ENCODE measurements around the gene TUBB6.

Gene TUBB6

DNA sequence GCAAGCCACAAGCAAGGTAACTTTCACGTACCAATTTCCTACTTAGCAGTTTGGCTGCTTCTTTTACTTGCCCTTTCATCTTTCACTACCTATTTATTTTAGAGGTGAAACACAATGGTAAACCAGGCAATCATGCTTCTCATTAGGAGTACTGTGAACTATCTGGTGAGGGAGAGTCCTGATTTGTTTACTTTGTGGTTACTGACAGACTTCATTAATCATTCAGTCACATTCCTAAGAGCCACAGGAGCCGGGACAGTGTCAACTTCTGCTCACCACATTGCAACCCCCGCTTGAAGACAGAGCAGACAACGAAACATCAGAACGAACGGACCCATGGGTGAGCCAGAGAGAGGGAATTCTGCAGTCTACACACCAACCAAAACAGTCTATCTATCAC lies 28.8 kb downstream of the TUBB6 start:
- no peak for DNase-seq (ENCODE audit: low read depth, low spot score)

- DNase-seq (ENCODE audit: low read depth, low spot score), result no peak
Measured at GRCh38 chr18:12338382-12338781, 30.3 kb downstream of the TUBB6 start.

DNA sequence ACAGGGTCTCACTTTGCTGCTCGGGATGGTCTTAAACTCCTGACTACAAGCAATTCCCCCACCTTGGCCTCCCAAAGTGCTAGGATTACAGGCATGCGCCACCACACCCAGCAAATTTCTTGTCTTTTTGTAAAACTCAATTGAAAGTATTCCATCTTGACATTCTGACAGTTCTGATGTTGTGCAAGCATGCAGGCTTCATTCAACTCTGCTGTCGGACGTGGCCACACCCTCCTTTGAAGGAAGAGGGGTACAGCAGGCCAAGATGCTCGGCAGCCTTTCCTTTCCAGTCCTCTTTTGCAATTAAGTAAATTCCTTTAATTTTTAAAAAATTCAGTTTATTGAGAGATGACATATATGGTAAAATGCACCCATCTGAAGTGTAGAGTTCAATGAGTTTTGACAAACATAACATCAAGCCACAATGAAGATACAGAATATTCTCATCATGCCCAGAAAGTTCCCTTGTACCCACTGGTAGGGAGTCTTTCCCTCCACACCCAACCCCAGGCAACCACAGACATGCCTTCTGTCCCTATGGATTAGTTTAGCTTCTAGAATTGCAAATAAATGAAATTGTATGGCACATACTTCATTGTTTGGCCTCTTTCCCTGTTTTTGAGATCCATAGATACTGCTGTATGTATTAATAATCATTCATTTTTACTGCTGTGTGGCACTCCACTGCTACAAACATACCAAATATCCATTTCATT lies 33.1 kb downstream of the TUBB6 start:
- DNase-seq (ENCODE audit: low read depth, low spot score), result no peak

DNA sequence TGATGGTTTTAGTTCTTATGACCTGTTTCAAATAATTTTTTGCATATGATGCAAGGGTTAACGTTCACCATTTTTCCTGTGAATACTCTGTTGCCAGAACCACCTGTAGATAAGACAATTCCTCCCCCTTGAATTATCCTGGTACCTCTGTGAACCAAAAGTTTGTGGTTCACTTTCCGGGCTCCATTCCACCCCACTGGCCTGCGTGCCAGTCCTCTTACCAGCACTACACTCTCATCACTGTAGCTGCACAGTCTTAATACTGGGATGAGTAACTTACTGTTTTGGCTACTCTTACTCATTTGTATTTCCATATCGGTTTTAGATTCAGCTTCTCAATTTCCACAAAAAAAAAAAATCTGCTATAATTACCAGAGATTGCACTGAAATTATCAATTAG lies 34.6 kb downstream of the TUBB6 start:
- DNase-seq (ENCODE audit: low read depth, low spot score), result no peak

- no peak for DNase-seq (ENCODE audit: low read depth, low spot score)
Measured at GRCh38 chr18:12345491-12346239, 37.6 kb downstream of the TUBB6 start.

GRCh38 chr18:12346240-12346565 lies 38.2 kb downstream of the TUBB6 start:
- no peak for DNase-seq (ENCODE audit: low read depth, low spot score)

GRCh38 chr18:12347895-12348294 lies 39.9 kb downstream of the TUBB6 start:
- no peak for DNase-seq (ENCODE audit: low read depth, low spot score)

DNA sequence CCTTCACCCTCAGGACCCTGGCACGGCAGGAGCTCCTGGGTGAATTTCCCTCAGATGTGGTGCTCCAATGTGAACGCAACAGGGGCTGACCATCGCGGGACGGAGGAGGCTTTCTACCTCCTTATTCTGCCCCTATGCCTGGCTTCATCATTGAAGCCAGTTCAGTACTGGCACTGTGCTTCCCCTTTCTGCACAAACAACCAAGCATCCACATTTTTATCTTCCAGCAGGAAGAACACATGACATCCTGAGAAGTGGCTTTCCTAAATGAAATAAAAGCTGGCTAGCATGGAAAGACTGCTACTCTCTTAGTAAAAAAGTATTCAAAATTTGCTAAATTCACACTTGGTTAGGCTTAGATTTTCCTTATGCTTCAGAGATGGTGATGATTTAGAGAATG lies 44.1 kb downstream of the TUBB6 start:
- no peak for DNase-seq (ENCODE audit: low read depth, low spot score)

DNA sequence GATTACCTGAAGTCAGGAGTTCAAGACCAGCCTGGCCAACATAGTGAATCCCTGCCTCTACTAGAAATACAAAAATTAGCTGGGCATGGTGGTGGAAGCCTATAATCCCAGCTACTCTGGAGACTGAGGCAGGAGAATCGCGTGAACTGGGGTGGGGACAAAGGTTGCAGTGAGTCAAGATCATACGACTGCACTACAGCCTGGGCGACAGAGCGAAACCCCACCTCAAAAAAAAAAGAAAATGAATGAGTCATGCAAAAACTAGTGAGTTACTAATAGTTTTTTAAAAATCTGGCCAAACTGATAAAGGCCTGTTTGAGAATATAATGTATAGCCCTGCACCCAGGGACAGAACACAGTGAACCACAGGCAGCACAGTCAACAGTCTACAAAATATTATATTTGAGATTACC lies 51.5 kb downstream of the TUBB6 start:
- DNase-seq (ENCODE audit: low read depth, low spot score), result no peak

DNA sequence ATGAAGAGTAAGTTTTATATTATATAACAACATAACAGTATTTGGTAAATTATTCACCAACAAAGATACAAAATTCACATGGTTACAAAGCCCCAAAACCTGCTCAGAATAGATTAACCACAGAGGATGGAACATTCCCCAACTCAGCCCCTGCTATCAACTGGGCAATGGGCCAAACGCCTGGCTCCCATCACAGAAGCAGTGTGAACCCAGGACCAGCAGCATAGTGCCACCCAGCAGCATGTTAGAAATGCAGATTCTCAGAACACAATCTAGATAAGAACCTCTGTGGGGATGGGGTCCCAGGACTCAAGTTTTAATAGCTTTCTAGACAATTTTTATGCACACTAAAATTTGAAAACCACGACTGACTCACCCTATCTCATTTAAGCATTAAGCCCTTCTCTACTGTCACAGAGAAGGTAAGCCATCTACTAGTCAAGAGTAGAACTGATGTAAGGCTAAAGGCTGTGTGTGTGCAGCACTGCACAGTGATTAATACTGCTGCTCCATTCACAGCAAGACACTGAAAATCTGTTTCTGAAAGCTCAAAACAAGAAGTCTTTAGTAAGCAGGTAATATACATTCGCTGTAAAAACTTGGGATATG lies 53.8 kb downstream of the TUBB6 start:
- no peak for DNase-seq (ENCODE audit: low read depth, low spot score)

GRCh38 chr18:12362473-12363174 lies 54.6 kb downstream of the TUBB6 start:
- DNase-seq (ENCODE audit: low read depth, low spot score), result no peak

DNA sequence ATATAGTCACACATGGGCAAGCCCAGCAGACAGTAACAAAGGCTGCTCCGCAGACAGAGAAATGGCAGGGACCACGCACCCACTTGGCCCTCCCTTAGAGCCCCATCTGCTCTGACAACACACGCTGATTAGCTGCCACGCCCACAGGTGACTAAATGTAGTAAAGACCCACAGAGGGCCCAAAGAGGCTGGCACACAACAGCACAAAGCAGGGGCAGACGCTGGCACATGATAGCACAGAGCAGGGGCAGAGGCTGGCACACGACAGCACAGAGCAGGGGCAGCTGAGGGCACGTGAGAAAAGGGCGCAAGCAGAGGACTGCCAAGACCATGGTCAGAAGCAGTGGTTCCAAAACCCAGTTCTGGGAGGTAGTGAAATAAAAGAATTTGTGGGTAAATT lies 58.3 kb downstream of the TUBB6 start:
- no peak for DNase-seq (ENCODE audit: low read depth, low spot score)

DNA sequence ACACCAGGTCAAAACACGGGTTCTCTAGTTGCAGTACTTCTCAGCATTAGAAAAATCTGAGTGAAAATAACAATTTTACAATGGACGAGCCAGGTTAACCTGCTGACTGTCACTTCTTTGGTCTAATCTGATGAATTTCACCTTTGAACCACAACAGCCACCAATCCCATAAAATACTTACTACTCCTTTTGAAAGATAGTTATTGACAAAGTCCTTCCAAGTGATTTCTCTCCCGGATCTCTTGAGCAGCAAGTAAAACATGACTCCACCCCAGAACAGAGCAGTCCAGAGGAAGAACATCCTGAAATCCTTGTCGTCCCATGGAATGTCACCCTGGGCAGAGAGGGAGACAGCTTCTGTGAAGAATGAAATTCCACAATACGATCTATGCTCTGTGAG lies 58.7 kb downstream of the TUBB6 start:
- DNase-seq (ENCODE audit: low read depth, low spot score), result no peak

- no peak for DNase-seq (ENCODE audit: low read depth, low spot score)
Measured at GRCh38 chr18:12369211-12369610, 61.2 kb downstream of the TUBB6 start.

DNA sequence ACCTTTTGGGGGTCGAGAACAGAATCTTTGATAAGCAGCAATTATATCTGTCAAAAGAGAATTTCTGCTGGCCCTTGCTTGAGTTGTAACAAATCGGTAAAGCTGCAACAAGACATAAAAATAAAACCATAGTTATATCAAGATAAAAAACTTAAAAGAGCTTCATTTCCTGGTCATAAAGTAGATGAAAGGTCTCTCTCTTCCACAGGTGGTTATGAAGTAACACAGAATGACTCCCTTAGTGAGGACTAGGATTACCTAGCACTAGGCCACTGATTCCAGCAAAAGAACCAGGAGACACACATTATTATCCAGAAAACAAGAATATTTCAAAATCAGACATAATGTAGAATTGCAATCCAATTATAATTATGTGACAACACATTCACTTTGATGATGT lies 63.5 kb downstream of the TUBB6 start:
- DNase-seq (ENCODE audit: low read depth, low spot score), result no peak

DNA sequence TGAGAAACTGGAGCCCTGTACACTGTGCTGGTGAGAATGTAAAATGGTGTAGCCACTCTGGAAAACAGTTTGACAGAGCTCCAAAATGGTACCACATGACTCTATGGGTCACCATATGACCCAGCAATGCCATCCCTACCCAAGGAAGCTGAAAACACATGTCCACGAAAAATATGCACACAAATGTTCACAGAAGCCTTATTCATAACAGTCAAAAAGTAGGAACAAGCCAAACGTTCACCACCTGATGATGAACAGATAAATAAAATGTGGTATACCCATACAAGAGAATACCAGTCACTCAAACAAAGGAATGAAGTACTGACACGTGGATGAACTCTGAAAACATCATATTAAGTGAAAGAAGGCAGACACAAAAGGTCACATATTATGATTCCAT lies 64.4 kb downstream of the TUBB6 start:
- DNase-seq (ENCODE audit: low read depth, low spot score), result no peak

DNA sequence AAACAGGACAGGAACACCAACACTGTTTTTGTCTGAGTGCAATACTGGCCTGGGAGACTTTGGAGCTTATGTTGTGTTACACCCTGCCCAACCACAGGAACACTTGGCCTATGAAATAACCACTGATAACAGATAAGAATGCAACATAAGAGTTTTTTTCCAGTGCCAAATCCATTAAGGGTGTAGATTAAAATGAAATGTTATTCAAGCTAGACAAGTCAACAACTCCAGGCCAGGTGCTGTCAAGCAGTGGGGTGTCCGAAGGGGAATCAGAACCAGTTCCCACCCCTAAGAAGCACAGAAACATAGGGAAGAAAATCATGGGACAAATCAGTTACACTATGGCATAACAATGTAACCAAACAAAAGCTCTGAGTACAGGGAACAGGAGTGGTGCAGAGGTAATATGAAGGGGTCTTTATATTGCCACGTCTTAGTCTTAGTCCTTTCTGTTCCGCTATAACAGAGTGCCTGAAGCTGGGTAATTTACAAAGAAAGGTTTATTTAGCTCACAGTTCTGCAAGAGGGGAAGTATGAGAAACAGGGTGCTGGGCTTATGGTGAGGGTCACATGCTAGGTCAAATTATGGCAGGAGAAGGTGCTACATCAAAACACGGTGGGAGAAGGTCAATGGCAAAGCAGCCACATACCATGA lies 65.2 kb downstream of the TUBB6 start:
- DNase-seq (ENCODE audit: low read depth, low spot score), result no peak

DNA sequence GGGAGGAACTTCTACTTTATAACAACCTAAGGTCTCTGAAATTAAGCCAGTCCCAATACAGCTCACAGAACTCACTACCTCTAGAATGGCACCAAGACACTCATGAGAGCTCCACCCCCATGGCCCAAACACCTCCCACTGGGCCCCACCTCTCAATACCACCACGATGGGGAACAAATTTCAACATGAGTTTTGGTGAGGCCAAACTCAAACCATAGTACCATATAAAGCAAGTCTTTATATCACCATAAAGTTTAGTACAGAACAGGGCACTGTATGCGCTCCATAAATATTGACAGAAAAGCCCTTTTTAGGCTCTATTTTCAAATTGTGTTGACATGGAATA lies 65.7 kb downstream of the TUBB6 start:
- no peak for DNase-seq (ENCODE audit: low read depth, low spot score)

DNA sequence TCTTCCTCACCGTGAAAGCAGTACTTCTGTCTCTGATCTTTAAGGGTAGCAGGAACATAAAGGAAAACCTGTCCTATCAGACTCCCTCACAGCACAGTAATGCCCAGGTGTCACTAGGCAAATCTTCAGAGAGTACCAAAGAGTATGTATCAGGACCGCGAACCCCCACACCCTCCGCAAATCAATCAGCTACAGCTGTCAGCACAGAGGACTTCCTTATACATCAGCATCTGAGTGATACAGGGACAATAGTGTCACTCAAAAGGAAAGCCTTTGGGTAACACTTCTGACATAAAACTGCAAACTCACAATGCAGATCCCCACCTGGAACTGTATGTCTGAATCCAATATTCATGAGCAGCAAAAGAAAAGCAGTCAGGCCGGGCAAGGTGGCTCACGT lies 66.4 kb downstream of the TUBB6 start:
- DNase-seq (ENCODE audit: low read depth, low spot score), result no peak

All from activated CD4-positive, CD25-positive, alpha-beta regulatory T cell treated with anti-CD3 and anti-CD28 coated beads, Interleukin-2, amount 50 U/mL, for 16 hours (primary cell).